ENCODE data around the gene AGBL3.
A peak's percentile ranks its signal among the peaks of the same experiment; 100 is the strongest.
"Not testable (repeated sequence)": the region's sequence is repeated elsewhere in the genome, so short reads cannot be mapped to it uniquely, and the experiment has no call there.

AGBL3 gene

GRCh38 chr7:135170274-135170997 is 184.1 kb downstream of the AGBL3 start, which contains the start of gene CYREN:
CYREN (minus strand) TSS chr7:135170707; CDS start chr7:135168922, 1,785 bp downstream.
- DNase-seq = peak; percentile 81 to 87 (median 82)

GRCh38 chr7:135170998-135171481 is 184.7 kb downstream of the AGBL3 start:
- DNase-seq = not testable (repeated sequence)

- DNase-seq = not testable (repeated sequence)
Measured at GRCh38 chr7:135171581-135172291, 185.4 kb downstream of the AGBL3 start.

DNA sequence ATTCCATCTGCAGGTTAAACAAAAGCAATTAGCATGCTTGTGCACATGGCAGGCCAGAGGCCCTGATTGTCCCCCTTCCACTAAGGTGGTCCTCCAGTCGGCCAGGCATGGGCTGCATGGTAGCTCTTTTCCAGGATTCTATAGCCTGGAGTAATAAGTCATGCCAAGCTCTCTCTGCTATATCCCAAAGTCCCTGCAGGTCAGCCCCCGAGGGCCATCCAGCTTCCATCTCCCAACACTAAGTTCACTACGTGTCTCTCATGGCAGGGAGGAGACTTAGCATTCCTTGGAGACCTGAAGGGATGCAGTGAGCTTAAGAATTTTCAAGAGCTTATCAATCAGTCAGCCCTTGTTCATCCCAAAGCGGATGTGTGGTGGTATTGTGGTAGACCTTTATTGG is 187.6 kb downstream of the AGBL3 start:
- not testable (repeated sequence) for DNase-seq

- DNase-seq = no peak
Measured at GRCh38 chr7:135174941-135175340, 188.6 kb downstream of the AGBL3 start.

GRCh38 chr7:135175931-135176330 is 189.6 kb downstream of the AGBL3 start:
- DNase-seq = no peak

DNA sequence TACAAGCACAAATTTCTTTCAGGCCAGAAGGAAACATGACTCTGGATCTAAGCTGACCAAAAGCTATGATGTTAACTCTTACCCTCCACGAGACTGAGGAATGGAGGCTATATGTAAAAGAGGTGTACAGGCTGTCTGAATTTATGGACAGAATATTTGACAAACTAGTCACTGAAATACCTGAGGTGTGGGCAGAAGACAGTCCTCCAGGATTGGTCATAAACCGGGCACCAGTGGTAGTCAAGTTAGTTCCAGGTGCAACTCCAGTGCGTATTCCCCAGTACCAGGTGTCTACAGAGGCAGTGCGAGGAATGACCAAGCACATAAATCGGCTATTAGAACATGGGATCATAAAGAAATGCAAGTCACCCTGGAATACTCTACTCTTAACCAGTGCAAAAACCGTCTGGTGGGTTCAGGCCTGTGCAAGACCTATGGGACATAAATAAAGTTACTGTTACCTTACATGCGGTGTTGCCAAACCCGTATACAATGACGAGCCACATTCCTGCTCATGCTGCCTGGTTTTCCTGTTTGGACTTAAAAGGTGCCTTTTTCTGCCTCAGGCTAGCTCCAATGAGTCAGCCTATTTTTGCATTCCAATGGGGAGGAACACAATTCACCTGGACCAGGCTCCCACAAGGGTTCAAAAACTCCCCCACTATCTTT is 190.9 kb downstream of the AGBL3 start:
- DNase-seq = no peak

DNA sequence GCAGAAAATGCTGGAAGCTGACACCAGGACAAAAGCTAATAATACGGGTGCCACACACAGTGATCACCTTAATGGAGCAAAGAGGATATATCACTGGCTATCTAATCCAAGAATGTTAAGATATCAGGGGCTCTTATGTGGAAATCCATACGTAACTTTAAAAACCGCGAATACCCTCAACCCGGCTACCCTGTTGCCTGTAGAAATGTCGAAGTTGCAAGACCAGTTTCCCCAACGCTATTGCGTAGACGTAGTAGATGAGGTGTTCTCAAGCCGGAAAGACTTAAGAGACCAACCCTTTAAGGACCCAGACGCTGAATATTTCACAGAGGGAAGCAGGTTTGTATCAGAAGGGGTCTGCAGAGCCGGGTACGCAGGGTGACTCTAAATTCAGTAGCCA is 192.1 kb downstream of the AGBL3 start:
- no peak for DNase-seq

GRCh38 chr7:135179321-135179925 is 193.1 kb downstream of the AGBL3 start:
- DNase-seq = no peak

DNA sequence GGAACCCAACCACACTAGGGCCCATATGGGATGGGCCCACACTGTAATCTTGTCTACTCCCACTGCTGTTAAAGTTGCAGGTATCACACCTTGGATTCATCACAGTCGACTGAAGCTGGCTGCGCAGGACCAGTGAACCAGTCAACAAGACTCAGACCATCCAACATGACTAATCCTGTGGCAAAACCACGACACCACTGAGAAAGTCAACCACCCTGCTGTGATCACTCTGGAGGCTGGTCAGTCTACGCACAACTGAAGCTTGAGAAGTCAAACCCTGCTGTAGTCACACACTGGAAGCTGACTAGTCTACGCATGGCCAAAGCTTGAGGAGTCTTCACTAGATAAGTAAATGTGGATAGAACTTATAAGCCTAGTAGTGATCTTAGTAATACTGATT is 193.8 kb downstream of the AGBL3 start:
- DNase-seq = no peak

GRCh38 chr7:135181261-135181928 is 195.1 kb downstream of the AGBL3 start:
- DNase-seq = no peak

GRCh38 chr7:135181929-135182678 is 195.8 kb downstream of the AGBL3 start:
- DNase-seq = no peak

DNA sequence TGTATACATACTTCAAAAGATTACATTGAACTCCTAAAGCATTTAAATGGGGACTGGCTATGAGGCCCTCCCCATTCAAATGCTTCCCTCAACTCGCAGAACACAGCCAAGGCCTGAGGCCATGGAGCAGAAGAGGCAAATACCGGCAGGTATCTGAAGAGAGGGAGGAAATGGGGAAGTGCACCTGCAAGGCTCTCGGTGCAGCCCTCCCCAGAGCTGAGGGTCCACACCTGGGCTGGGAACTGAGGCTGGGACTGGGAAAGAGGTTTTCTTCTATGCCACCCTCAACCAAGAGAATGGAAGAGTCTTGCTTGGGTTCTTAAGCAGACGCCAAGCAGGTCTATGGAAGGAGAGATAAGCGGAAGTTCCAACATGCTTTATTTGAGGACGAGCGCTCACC is 197.2 kb downstream of the AGBL3 start:
- DNase-seq = no peak

- no peak for DNase-seq
Measured at GRCh38 chr7:135184254-135184841, 198.0 kb downstream of the AGBL3 start.

All from activated naive CD4-positive, alpha-beta T cell (primary cell).